Measurements from ENCODE around the gene OPTC.
A peak's percentile ranks its signal among the peaks of the same experiment; 100 is the strongest.

Gene OPTC

DNA sequence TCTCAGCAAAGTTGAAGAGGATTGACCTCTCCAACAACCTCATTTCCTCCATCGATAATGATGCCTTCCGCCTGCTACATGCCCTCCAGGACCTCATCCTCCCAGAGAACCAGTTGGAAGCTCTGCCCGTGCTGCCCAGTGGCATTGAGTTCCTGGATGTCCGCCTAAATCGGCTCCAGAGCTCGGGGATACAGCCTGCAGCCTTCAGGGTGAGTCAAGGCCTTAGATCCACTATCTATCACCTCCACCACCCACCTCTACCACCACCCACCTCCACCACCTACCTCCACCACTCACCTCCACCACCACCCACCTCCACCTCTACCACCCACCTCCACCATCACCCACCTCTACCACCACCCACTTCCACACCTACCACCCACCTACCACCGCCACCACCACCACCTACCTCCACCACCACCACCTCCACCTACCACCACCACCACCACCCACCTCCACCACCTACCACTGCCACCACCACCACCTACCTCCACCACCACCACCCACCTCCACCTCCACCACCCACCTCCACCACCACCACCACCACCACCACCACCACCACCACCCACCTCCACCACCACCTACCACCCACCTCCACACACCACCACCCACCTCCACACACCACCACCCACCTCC is 5.8 kb downstream of the OPTC start:
- TF ChIP-seq CTCF (IDR thresholded peaks at IDR 0.05): no peak
- Histone ChIP-seq H3K27ac (no peak overlapping the region), H3K4me3 (no peak overlapping the region), H3K9me3 (no peaks in the 10 kb centered on the region), H3K27me3 (no peaks in the 10 kb centered on the region), H3K4me1 (peaks cover 0 to 8% (median 2%) of the 10 kb centered on the region in 4 donors), H3K36me3 (no peaks in the 10 kb centered on the region)
- no peak for DNase-seq
- intact Hi-C loops (cut with DNase I; ENCODE audit: low total_unique reads): loop anchor here (5.0 kb wide), 1 partner anchor 123 kb away; no protein-coding TSS in a partner anchor

GRCh38 chr1:203500279-203500678 is 6.3 kb downstream of the OPTC start:
- DNase-seq: no peak
- Histone ChIP-seq H3K27me3 (no peaks in the 10 kb centered on the region), H3K4me3 (no peak overlapping the region), H3K4me1 (peaks cover 0 to 12% (median 3%) of the 10 kb centered on the region in 4 donors), H3K27ac (no peak overlapping the region), H3K9me3 (no peaks in the 10 kb centered on the region), H3K36me3 (no peaks in the 10 kb centered on the region)
- no peak for TF ChIP-seq CTCF (IDR thresholded peaks at IDR 0.05)
- intact Hi-C loops (cut with DNase I; ENCODE audit: low total_unique reads): loop anchor here (5.0 kb wide), 1 partner anchor 122 kb away; no protein-coding TSS in a partner anchor

GRCh38 chr1:203503836-203504235 is 9.9 kb downstream of the OPTC start:
- Histone ChIP-seq H3K9me3 (no peaks in the 10 kb centered on the region), H3K27ac (no peak overlapping the region), H3K36me3 (no peaks in the 10 kb centered on the region), H3K27me3 (no peaks in the 10 kb centered on the region), H3K4me1 (peaks cover 0 to 34% (median 14%) of the 10 kb centered on the region in 4 donors), H3K4me3 (no peak overlapping the region)
- no peak for TF ChIP-seq CTCF (IDR thresholded peaks at IDR 0.05)
- intact Hi-C loops (cut with DNase I; ENCODE audit: low total_unique reads): loop anchor here (2.0 to 5.0 kb wide), 2 partner anchors 118 to 199 kb away; no protein-coding TSS in a partner anchor
- no peak for DNase-seq

GRCh38 chr1:203504400-203505250 is 10.7 kb downstream of the OPTC start:
- Histone ChIP-seq H3K27ac (no peak overlapping the region), H3K36me3 (no peaks in the 10 kb centered on the region), H3K4me3 (no peak overlapping the region), H3K27me3 (no peaks in the 10 kb centered on the region), H3K9me3 (no peaks in the 10 kb centered on the region), H3K4me1 (peaks cover 0 to 36% (median 14%) of the 10 kb centered on the region in 4 donors)
- intact Hi-C loops (cut with DNase I; ENCODE audit: low total_unique reads): loop anchor here (5.0 kb wide), 1 partner anchor 118 kb away; no protein-coding TSS in a partner anchor
- DNase-seq: peak; percentile 88 to 89
- TF ChIP-seq CTCF (IDR thresholded peaks at IDR 0.05): peak; percentile 83 to 89

GRCh38 chr1:203505526-203506204 is 11.7 kb downstream of the OPTC start:
- intact Hi-C loops (cut with DNase I; ENCODE audit: low total_unique reads): no loop called here
- Histone ChIP-seq H3K27me3 (no peaks in the 10 kb centered on the region), H3K9me3 (no peaks in the 10 kb centered on the region), H3K4me3 (no peak overlapping the region), H3K4me1 (peaks cover 0 to 36% (median 14%) of the 10 kb centered on the region in 4 donors), H3K36me3 (no peaks in the 10 kb centered on the region), H3K27ac (no peak overlapping the region)
- no peak for DNase-seq
- no peak for TF ChIP-seq CTCF (IDR thresholded peaks at IDR 0.05)

Data from tibial artery (tissue), 4 donors.